OCI-LY1 (cell line): Measurements from ENCODE around the gene ZNF74.

ENCODE experiments used
- CTCF ChIP-seq: fragments of 200-600 bp; sonication (generic), shearing (Covaris generic); IDR thresholded peaks from 2 replicates; pipeline ENCODE4 v1.5.1; 2017; ENCODE audit warnings: mild to moderate bottlenecking, antibody characterized with exemption, low read length, moderate library complexity, mixed read lengths
- EZH2 ChIP-seq: fragments of 200-600 bp; sonication (generic), shearing (Covaris generic); IDR thresholded peaks from 2 replicates; pipeline ENCODE4 v1.8.0; 2017; ENCODE audit warnings: borderline replicate concordance, mixed run types, mild to moderate bottlenecking, antibody characterized with exemption, low read length, moderate library complexity, mixed read lengths

GRCh38 chr22:20422271-20423007, 28.5 kb downstream of the ZNF74 start:
- TF ChIP-seq CTCF (no peak), EZH2 (no peak)
